Stimulated activated CD4-positive, alpha-beta T cell treated with anti-CD3 and anti-CD28 coated beads, Interleukin-2, amount 100 ng/mL, for 48 hours (primary cell): ENCODE results near the gene KMO.

ENCODE experiments used
- DNase-seq, 2 donors: peaks; one replicate each; pipeline ENCODE4 v3.0.0-alpha.2; 2020

Gene KMO

DNA sequence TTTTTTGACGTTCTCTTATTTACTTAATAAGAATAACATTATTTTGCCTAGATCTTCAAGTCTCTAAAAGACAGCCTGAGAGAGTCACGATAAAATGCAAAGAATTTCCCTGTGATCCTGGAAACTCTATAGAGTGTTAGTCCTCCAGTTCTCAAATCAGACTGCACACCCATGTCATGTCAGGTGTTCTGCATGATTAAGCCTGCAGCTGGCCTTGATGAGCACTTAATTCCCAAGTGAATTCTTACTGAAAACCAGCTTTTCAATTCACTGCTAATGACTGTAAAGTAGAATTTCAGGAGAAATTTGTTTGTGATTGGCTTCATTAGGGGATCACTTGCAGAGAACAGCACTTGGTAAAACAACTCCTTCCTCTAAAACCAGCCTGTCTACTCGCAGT is 66.1 kb downstream of the KMO start:
- no peak for DNase-seq

DNA sequence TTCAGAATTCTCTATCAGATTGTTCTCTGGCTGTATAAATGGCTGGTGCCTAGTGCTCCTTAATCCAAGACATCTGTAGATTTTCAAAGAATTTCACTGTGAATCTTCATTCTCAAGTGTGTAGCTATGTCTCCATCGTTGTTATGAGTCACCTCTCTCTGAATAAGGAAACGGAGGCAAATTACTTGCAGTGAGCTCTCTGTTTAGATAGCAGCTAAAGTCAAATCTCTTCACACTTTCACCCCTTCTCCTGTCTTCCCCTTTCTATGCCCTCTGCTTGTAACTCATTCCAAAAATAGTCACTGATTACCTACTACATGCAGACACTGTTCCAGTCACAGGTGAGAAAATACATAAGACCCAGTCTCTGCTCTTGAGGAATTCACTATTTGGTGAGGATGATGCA is 68.3 kb downstream of the KMO start:
- no peak for DNase-seq

DNA sequence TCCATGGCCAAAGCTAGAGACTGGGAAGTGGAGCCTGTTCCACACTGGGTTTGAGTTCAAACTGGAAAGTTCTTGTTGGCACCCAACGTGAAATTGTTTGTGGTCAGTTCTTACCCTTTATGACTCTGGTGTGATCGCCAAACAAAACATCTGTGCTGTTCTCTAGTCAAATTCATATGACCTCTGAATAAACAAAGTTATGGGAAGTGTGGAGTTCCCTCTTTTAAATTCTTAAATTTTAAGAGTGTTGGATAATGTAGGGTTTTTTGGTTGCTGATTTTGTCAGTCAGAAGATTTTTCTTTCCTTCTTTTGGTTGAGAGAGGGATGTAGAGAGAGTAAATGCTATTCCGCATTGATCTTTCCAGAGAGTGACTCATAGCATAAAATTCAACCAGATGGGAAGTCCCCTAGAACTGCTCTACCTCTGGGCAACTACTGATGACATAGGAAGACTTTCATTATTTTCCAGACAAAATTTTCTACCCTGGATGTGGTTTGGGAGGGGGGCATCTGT is 71.6 kb downstream of the KMO start:
- DNase-seq = no peak

GRCh38 chr1:241605146-241605805 is 73.1 kb downstream of the KMO start:
- no peak for DNase-seq

GRCh38 chr1:241606544-241606943 is 74.4 kb downstream of the KMO start:
- DNase-seq = no peak

DNA sequence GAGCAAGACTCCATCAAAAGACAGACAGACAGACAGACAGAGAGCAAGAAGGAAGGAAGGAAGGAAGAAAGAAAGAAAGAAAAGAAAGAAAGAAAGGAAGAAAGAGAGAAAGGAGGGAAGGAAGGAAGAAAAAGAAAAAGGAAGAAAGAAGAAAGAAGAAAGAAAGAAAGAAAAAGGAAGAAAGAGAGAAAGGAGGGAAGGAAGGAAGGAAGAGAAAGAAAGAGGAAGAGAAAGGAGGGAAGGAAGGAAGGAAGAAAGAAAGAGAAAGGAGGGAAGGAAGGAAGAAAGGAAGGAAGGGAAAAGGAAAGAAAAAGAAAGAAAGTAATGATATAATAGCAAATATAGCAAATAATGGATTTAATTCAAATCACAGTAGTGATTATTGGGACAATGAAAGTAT is 75.3 kb downstream of the KMO start:
- no peak for DNase-seq

DNA sequence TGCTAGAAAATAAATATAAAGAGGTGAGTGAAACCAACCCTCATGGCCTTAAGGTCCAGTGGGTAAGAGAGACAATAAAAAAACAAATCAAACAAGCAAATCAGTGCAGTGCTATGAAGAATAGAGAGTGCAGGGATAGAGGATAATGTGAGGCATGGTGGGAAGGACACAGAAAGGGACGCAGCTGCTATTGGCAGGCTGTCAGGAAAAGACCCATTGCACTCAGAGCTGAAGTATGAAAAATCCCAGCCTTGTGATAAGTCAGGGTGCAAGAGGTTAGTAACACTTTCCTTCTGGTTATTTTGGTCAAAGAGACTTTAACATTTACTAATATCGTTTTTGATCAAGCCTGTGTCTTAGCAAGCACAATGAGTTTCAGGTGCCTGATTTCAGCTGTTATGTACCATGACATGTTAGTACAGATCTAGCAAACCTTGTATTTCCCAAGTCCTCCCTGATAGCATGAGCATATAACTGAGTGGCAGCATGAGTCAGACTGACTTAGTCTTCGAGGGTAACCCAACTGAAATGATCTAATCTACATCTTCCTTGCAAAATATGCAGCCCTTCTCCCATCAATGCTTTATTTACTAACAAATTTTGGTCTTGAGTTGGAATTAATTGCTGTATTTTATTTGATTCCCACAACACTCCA is 76.3 kb downstream of the KMO start:
- DNase-seq = no peak

- no peak for DNase-seq
Observed at GRCh38 chr1:241610056-241610815, 78.1 kb downstream of the KMO start.

GRCh38 chr1:241611063-241611462 is 78.9 kb downstream of the KMO start:
- no peak for DNase-seq

GRCh38 chr1:241611736-241612135 is 79.6 kb downstream of the KMO start:
- no peak for DNase-seq

- DNase-seq = no peak
Observed at GRCh38 chr1:241612533-241613477, 80.6 kb downstream of the KMO start.

DNA sequence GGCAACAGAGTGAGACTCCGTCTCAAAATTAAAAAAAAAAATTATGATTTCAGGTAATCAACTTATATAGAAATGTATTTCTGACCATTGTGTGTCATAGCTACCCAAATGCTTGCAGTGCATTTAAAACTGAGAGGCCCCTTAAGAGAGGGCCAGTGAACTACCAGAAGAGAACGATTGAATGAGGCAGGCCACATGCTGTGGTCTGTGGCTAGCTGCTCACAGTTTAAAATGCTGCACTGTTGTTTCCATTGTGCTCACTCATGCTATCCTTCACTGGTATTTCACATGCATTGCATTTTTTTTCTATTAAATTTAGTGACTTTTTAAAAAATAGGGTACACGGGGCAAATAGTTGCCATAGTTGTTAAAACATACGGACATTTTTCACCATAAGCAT is 82.0 kb downstream of the KMO start:
- DNase-seq = no peak

DNA sequence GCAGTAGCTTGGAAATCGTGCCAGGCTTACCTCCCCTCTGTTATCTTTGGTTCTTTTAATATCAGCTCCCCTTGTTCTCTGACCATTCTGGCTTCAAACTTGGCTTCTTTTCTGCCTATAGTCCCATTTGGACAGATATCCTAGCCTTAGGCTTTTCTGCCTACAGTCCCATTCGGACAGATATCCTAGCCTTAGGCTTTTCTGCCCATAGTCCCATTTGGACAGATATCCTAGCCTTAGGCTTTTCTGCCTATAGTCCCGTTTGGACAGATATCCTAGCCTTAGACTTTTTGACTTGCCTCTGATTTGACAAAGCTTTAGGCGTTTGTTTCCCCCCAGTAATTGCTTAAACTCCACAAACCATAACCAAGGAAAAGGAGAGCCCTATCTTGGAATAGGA is 82.4 kb downstream of the KMO start:
- DNase-seq = no peak

DNA sequence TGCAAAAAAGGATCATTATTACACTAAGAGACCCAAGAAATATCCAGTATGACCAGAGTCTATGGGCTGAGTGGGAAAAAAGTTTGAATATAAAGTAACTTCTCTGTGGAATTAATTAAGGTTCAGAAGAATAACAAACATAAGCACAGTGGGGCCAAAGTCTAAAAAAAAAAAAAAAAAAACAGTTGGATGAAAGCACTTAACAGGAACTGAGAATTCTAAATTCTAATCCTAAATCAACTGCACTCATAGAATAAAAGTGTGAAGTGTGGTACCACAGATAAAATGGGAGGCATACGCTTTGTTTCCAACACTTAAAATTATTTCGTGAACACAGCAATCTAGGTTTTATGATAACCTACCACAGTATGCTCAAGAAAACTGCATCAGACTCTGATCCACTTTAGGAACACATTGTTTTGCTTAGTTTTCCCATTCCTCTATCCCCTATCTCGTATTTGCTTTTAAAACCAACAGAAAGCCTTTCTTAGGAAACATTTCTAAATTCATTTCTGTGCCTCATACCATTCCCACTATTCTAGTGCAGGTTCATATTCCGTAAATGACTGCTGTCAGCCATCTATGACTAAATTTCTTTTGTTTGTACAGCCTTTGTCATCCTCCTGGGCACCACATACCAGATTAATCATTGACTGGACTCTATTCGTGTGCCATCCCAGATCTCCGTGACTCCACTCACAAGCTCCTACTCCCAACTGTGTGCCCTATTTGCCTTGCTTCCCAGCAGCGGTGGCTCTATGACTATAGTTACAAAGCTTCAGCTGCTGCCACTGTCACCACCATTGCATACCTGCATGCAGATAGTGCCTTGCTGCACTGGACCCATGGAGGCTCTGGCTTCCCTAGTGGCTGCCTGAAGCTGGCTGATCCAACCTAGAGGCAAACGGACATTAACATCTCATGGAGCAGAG is 83.1 kb downstream of the KMO start:
- no peak for DNase-seq

DNA sequence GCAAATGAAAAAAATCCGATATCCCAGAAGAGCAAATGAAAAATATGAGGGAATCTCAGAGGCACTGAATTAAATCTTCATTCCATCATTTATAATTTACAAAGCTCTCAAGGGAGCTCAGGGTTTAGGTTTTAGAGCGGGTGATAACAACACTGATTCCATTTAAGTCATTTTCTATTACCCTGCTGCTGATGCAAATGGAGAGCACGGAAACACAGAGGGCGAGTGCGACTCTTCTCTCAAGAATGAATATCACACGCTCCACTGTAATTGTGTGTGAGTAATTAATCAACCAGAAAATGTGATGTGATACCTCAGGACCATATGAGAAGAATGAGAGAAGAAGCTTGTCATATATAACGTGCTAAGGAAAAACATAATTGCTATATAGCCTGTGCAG is 85.2 kb downstream of the KMO start:
- no peak for DNase-seq

- DNase-seq = no peak
Observed at GRCh38 chr1:241622669-241623068, 90.5 kb downstream of the KMO start.

GRCh38 chr1:241624935-241625334 is 92.8 kb downstream of the KMO start:
- no peak for DNase-seq

GRCh38 chr1:241627453-241628259 is 95.5 kb downstream of the KMO start:
- peak in 1 of 2 donors; percentile 32 for DNase-seq

DNA sequence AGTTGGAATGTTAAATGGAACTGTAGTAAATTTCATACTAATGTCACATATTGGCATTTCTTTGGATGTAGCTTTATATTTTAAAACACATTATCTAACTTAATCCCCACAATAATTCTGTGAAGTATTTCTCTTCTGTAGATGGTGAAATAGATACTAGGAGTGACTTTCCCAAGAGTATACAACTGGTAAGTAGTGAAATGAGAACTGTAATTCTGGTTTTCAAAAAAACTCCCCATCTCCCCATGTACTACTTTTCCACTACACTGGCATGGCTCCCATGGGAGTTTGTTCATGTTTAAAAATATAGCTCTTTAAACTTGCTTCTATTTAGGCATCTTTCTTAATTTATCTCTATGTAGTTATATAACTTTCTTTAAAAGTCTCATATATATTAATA is 97.8 kb downstream of the KMO start:
- no peak for DNase-seq

GRCh38 chr1:241630476-241630875 is 98.3 kb downstream of the KMO start:
- no peak for DNase-seq

DNA sequence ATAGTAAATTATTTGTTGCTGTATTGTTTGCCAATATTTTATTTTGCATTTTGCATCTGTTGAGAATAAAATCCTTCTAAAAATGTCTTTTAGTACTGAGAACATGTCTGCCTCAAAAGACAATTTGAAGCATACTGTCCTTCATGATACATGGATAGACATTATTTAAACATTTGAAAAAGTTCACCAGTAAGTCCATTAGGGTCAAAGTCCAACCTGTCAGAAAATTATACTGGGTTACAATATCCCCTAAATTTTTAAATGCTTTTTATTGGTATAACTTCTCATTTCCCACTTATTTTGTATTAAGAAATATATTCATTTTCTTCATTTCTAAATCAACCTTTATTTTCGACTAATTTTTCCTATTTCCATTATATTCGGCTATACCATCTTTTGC is 98.7 kb downstream of the KMO start:
- no peak for DNase-seq
